OCI-LY3 (cell line): ENCODE data around the gene CCDC66.
A peak's percentile ranks its signal among the peaks of the same experiment; 100 is the strongest.
"Not testable (repeated sequence)": the region's sequence is repeated elsewhere in the genome, so short reads cannot be mapped to it uniquely, and the experiment has no call there.

ENCODE experiments used
- H2AFZ ChIP-seq: fragments of 200-600, 300-600 bp; shearing (Covaris generic); 2 replicates; pipeline ENCODE4 v1.6.0; 2014; ENCODE audit warnings: antibody characterized with exemption, low read depth, low read length
- H3K27ac ChIP-seq: fragments of 200-600, 300-600 bp; sonication (generic); 2 replicates; pipeline ENCODE4 v1.5.1; 2014; ENCODE audit warnings: mild to moderate bottlenecking, low read length, moderate library complexity, mixed read lengths
- H3K27me3 ChIP-seq: fragments of 200-600, 300-600 bp; sonication (generic); 2 replicates; pipeline ENCODE4 v1.6.1; 2014; ENCODE audit warnings: low read depth, low read length, mixed read lengths
- H3K36me3 ChIP-seq: fragments of 200-600, 300-600 bp; sonication (generic); replicated peaks from 2 replicates; pipeline ENCODE3; 2014; ENCODE audit warnings: low read depth, low read length, mixed read lengths
- H3K4me1 ChIP-seq: fragments of 300-600, 200-600 bp; sonication (generic); 2 replicates; pipeline ENCODE4 v1.6.1; 2014; ENCODE audit warnings: low read length, mixed read lengths
- H3K4me2 ChIP-seq: fragments of 200-600, 300-600 bp; sonication (generic); 2 replicates; pipeline ENCODE4 v1.6.1; 2014; ENCODE audit warnings: low read length, mixed read lengths
- H3K4me3 ChIP-seq: fragments of 300-600, 200-600 bp; sonication (generic); 2 replicates; pipeline ENCODE4 v1.5.1; 2014; ENCODE audit warnings: antibody characterized with exemption, mild to moderate bottlenecking, low read length, moderate library complexity
- H3K79me2 ChIP-seq: fragments of 300-600, 200-600 bp; shearing (Covaris generic); 2 replicates; pipeline ENCODE4 v1.6.1; 2014; ENCODE audit warnings: mild to moderate bottlenecking, low read length, mixed read lengths
- H3K9ac ChIP-seq: fragments of 300-600, 200-600 bp; shearing (Covaris generic); 2 replicates; pipeline ENCODE4 v1.6.0; 2014; ENCODE audit warnings: mild to moderate bottlenecking, low read length, moderate library complexity
- H3K9me3 ChIP-seq: fragments of 200-600, 300-600 bp; shearing (Covaris generic); 2 replicates; pipeline ENCODE4 v1.6.1; 2014; ENCODE audit warnings: low read length, mixed read lengths; ENCODE audit not compliant: insufficient read depth
- H4K20me1 ChIP-seq: fragments of 200-600, 300-600 bp; sonication (generic); 2 replicates; pipeline ENCODE4 v1.6.1; 2016; ENCODE audit warnings: low read length, mixed read lengths; ENCODE audit not compliant: insufficient read depth
- CTCF ChIP-seq: fragments of 200-600, 300-600 bp; sonication (generic); IDR thresholded peaks from 2 replicates; pipeline ENCODE4 v1.5.1; 2014; ENCODE audit warnings: antibody characterized with exemption, low read length, low read depth
- EZH2phosphoT487 ChIP-seq: fragments of 200-600 bp; shearing (Covaris generic); IDR thresholded peaks from 2 replicates; pipeline ENCODE4 v1.6.1; 2018; ENCODE audit warnings: antibody characterized with exemption, mixed run types, low read depth

CCDC66 gene

GRCh38 chr3:56536735-56537134 lies 20.2 kb upstream of the CCDC66 start:
- Histone ChIP-seq H3K79me2 (no peaks in the 10 kb centered on the region), H3K4me2 (no peak overlapping the region), H4K20me1 (no peaks in the 10 kb centered on the region), H3K9me3 (no peaks in the 10 kb centered on the region), H2AFZ (no peak overlapping the region), H3K27me3 (peaks cover 35% of the 10 kb centered on the region), H3K4me1 (no peaks in the 10 kb centered on the region), H3K4me3 (no peak overlapping the region), H3K27ac (no peak overlapping the region), H3K36me3 (no peaks in the 10 kb centered on the region), H3K9ac (no peak overlapping the region)
- TF ChIP-seq CTCF (no peak), EZH2phosphoT487 (no peak)

- H3K9ac ChIP-seq = no peak overlapping the region
- no peaks in the 10 kb centered on the region for H3K9me3 ChIP-seq
- no peaks in the 10 kb centered on the region for H3K36me3 ChIP-seq
- peaks cover 27% of the 10 kb centered on the region for H3K27me3 ChIP-seq
- no peaks in the 10 kb centered on the region for H3K79me2 ChIP-seq
- no peak overlapping the region for H2AFZ ChIP-seq
- TF ChIP-seq EZH2phosphoT487 = no peak
- peak; percentile 42 for TF ChIP-seq CTCF
- H3K4me1 ChIP-seq = no peaks in the 10 kb centered on the region
- no peak overlapping the region for H3K27ac ChIP-seq
- no peaks in the 10 kb centered on the region for H4K20me1 ChIP-seq
- no peak overlapping the region for H3K4me2 ChIP-seq
- H3K4me3 ChIP-seq = no peak overlapping the region
These were observed 9.5 kb upstream of the CCDC66 start for GRCh38 chr3:56547486-56547885.

DNA sequence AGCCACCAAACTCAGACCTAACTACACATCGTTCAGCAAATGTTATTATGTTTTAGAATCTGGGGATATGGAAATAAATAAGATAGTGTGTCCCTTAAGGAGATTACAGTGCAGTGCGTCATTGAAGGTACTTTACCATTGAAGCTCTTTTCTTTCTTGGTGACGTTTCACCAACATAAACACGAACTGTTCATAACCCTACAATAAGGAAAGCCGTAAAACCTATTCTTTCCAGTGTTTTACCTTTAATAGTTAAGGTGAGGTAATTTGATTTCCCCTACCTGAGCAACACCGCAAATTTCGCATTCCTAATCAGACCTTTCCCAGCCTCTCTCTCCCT lies 826 bp downstream of the CCDC66 start:
- H3K9ac ChIP-seq = peak overlapping the region; percentile 93
- peak overlapping the region; percentile 90 for H3K4me3 ChIP-seq
- H3K36me3 ChIP-seq = peaks cover 23% of the 10 kb centered on the region
- H3K9me3 ChIP-seq = no peaks in the 10 kb centered on the region
- peak overlapping the region; percentile 87 for H2AFZ ChIP-seq
- H3K4me2 ChIP-seq = peak overlapping the region; percentile 89
- no peaks in the 10 kb centered on the region for H4K20me1 ChIP-seq
- peak overlapping the region; percentile 60 for H3K27ac ChIP-seq
- H3K27me3 ChIP-seq = peaks cover 19% of the 10 kb centered on the region; the same call in 1 of the 2 replicates
- TF ChIP-seq CTCF = no peak
- no peak for TF ChIP-seq EZH2phosphoT487
- H3K4me1 ChIP-seq = peaks cover 17% of the 10 kb centered on the region
- peaks cover 26% of the 10 kb centered on the region for H3K79me2 ChIP-seq

- no peak overlapping the region for H3K27ac ChIP-seq
- H3K9me3 ChIP-seq = no peaks in the 10 kb centered on the region
These were observed 16.5 kb downstream of the CCDC66 start for GRCh38 chr3:56573501-56573900.

GRCh38 chr3:56581941-56582340 lies 25.0 kb downstream of the CCDC66 start:
- H3K27me3 ChIP-seq, H3K27ac ChIP-seq, H3K4me2 ChIP-seq, H4K20me1 ChIP-seq, H3K79me2 ChIP-seq, H3K9ac ChIP-seq, H3K9me3 ChIP-seq, H3K4me1 ChIP-seq, H2AFZ ChIP-seq, H3K4me3 ChIP-seq: not testable (repeated sequence)
- H3K36me3 ChIP-seq = peaks cover 11% of the 10 kb centered on the region

More at GRCh38 chr3:56573501-56573900, 16.5 kb downstream of the CCDC66 start:
- Histone ChIP-seq H4K20me1 (no peaks in the 10 kb centered on the region), H3K79me2 (peaks cover 1% of the 10 kb centered on the region), H3K4me1 (no peaks in the 10 kb centered on the region), H3K9ac (no peak overlapping the region), H3K4me3 (no peak overlapping the region), H3K4me2 (no peak overlapping the region), H3K36me3 (peaks cover 51% of the 10 kb centered on the region), H2AFZ (no peak overlapping the region), H3K27me3 (no peaks in the 10 kb centered on the region)
- TF ChIP-seq CTCF = no peak
- no peak for TF ChIP-seq EZH2phosphoT487

DNA sequence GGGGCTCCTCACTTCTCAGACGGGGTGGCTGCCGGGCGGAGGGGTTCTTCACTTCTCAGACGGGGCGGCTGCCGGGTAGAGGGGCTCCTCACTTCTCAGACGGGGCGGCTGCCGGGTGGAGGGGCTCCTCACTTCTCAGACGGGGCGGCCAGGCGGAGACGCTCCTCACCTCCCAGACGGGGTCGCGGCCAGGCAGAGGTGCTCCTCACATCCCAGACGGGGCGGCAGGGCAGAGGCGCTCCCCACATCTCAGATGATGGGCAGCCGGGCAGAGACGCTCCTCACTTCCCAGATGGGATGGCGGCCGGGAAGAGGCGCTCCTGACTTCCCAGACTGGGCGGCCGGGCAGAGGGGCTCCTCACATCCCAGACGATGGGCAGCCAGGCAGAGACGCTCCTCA lies 27.3 kb downstream of the CCDC66 start:
- H3K9me3 ChIP-seq, H3K27ac ChIP-seq: not testable (repeated sequence)

More for the DNA sequence above, 27.3 kb downstream of the CCDC66 start:
- H2AFZ ChIP-seq, H3K9ac ChIP-seq, H3K27me3 ChIP-seq, H3K4me1 ChIP-seq, H3K4me3 ChIP-seq, H3K79me2 ChIP-seq, H3K4me2 ChIP-seq, H4K20me1 ChIP-seq: not testable (repeated sequence)
- peaks cover 11% of the 10 kb centered on the region for H3K36me3 ChIP-seq
